ENCODE results near the gene ST6GALNAC3.
"Not testable (repeated sequence)": the region's sequence is repeated elsewhere in the genome, so short reads cannot be mapped to it uniquely, and the experiment has no call there.

ST6GALNAC3 gene

DNA sequence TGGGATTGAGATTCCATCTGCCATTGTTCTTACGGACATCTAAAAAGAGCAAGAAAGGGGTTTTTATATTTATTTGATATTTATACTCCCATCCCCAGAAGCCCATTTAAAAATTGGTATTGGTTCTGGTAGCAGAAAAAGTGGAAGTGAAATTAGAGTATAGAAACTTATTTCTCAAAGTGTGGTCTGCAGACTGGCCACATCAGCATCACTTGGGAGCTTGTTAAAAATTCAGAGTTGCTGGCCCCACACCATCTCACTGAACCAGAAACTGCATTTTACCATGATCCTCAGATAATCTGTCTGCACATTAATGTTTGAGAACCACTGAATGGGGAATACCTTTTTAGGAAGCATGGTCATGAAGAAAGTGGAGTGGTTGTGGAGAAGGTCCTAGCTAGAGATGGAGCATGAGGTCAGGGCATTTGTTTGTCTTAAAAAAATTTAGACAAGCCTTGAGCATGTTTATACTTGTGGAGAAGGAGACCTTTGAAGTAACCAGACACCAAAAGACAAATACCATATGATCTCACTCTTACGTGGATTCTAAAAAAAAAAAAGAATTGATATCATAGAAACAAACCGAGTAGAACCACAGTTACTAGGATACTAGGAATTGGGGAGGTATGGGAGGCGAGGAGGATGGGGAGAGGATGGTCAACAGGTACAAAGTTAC lies 116.3 kb downstream of the ST6GALNAC3 start:
- DNase-seq (ENCODE audit: low spot score), result no peak

GRCh38 chr1:76191561-76191960 lies 117.0 kb downstream of the ST6GALNAC3 start:
- no peak for DNase-seq (ENCODE audit: low spot score)

DNA sequence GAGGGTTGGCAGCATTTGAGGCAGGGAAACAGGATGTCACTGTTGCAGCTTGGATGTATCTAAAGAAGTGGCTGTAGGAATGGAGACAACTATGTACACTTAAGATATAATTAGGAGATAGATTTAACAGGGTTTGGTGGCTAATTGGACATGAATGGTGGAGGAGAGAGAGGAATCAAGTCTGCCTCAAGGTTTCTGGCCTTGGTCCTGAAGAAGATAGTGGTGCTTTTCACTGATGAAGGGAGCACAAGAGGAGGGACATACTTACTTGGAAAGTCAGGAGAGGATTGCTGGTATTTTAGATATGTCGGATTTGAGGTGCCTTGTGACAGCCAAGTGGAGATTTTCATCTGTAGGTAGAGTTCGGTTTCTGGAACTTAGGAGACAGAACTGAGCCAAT lies 123.9 kb downstream of the ST6GALNAC3 start:
- DNase-seq (ENCODE audit: low spot score), result no peak

GRCh38 chr1:76202670-76203069 lies 128.1 kb downstream of the ST6GALNAC3 start:
- no peak for DNase-seq (ENCODE audit: low spot score)

DNA sequence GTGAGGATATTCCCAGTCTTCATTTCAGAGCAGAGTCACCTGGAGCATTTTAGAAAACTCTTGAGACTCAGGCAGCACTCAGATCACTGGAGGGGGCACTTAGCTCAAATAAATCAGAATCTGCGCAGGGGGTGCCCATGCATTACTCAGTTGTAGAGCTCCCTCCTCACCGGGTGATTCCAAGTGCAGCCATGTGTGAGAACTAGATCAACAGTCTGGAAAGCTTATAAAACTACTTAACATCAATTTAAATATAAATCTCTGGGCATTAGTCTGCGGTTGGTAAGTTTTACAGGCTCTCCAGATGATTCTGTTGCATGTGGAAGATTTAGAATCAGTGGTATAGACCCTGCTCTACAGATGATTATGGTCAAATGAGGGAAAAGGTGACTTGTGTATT lies 128.6 kb downstream of the ST6GALNAC3 start:
- DNase-seq (ENCODE audit: low spot score), result no peak

- no peak for DNase-seq (ENCODE audit: low spot score)
Observed at GRCh38 chr1:76209238-76209637, 134.7 kb downstream of the ST6GALNAC3 start.

- DNase-seq (ENCODE audit: low spot score), result no peak
Observed at GRCh38 chr1:76209648-76210047, 135.1 kb downstream of the ST6GALNAC3 start.

- DNase-seq (ENCODE audit: low spot score), result no peak
Observed at GRCh38 chr1:76210160-76210559, 135.6 kb downstream of the ST6GALNAC3 start.

DNA sequence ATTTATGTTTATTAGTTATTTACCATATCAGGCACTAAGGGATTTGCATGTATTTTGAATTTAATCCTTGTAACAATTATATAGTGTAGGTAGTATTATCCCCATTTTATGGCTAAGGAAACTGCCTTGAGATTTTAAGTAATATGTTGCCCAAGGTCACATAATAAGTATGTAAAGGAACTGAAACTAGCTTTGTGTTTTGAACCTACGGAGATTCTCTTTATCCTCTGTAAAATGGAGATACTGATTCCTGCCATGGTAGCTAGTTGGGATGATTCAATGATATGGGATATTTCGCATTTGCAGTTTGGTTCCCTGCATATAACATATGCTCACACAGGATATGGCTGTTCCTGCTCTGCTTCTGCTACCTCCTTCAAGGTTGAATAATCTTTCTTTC lies 144.3 kb downstream of the ST6GALNAC3 start:
- DNase-seq (ENCODE audit: low spot score), result no peak

DNA sequence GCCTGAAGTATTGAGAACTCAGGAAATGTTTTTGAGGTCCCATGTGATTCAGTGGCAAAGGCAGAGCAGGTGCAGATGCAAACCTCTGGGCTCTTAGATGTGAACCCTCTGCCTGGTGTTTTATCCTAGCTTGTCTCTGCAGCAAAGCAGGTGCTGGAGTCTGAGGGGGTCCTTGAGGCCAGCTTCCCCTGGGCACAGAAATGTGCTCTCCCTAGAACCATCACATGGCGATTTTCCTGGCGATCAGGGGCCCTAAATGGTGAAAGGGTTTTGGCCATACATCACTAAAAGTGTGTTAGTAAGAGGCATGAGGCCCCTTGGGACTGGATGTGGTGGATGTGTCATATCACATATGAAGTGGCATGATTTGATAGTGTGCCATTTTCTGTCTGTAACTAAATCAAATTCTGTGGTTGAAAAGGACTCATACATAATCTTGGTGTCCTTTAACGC lies 144.8 kb downstream of the ST6GALNAC3 start:
- no peak for DNase-seq (ENCODE audit: low spot score)

DNA sequence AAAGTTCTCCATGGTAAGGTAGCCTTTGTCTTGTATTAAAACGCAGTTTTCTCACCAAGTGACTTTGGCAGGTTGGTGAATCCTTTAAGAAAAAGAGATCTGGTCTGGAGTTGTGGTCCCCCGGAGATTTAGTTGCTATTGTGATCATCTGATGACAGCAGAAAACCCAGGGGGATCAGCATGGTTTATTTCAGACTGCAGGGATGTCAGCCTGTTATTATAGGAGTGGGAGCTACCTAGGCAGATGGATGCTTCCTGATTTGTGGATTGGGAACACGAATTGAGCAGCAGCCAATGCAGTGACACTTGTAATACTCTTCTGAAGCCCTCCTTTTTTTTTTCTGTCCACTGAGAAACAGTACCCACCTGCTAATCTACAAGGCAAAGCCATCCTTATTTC lies 150.2 kb downstream of the ST6GALNAC3 start:
- DNase-seq (ENCODE audit: low spot score), result no peak

- DNase-seq (ENCODE audit: low spot score), result no peak
Observed at GRCh38 chr1:76225526-76225925, 151.0 kb downstream of the ST6GALNAC3 start.

DNA sequence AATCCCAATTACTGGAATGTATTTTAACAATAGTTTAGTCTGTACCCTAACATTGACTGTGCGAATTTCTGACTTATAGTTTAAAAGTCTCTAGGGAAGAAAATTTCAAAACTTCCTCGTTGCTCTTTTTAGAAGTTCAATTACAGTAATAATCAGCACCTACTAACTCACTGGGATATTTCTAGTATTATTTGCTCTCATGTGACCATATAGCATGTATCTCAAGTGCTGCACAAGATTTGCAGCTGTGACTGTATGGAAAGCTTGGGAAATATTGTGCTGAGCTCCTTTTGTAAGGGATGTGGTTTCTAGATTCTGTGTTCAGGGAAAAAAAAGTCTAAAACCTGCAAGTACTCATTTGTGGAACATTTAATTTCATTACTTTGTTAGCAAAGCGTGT lies 153.1 kb downstream of the ST6GALNAC3 start:
- no peak for DNase-seq (ENCODE audit: low spot score)

DNA sequence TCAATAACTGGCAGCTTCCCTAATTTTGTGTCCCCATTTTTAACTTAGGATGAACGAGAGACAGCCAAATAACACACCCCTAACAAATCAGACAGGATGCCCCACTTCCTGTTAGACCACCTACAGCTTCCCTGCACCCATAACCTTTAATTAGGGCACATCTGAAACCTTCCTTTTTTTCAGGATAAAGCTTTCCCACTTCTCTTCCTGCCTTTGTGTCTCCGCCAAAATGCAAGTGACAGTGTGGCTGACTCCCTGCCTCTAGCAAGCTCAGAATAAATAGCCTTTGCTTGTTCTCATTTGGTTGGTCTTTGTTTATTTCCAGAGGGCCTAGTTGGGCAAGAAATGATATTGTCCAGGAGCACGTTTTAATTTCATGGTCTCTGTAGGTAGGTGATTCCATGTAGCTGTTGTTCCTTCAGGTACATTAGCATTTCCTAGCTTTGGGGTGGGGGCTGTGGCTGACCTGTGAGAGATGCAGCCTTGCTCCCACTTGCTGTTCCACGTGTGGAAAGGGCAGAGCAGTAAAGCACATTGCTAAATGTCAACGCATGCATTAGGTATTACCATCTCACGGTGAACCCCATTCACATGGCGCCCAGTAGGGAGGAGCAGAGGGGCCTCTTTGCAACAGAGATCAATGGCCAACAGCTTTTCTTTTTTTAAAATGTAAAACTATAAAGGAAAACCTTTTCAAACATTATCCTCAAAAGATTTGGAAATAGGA lies 154.9 kb downstream of the ST6GALNAC3 start:
- no peak for DNase-seq (ENCODE audit: low spot score)

DNA sequence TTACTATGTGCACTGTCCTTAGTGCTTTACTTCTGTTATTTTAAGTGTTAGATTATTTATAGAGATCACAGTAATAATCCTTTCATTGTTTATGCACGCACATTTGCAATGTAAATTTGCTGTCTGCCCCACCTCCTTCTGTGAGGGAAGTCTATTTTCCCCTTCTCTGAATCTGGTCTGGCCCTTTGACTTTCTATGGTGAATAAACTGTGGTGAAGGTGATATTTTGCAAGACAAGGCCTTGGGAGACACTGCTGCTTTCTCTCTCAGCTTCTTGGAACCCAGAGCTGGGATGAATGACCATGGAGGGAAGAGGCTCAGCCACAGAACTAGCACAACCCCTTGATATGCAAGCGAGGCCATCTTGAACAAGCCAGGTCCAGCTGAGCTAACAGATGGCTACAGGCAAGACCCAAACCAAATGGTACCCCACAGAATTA lies 156.3 kb downstream of the ST6GALNAC3 start:
- no peak for DNase-seq (ENCODE audit: low spot score)

DNA sequence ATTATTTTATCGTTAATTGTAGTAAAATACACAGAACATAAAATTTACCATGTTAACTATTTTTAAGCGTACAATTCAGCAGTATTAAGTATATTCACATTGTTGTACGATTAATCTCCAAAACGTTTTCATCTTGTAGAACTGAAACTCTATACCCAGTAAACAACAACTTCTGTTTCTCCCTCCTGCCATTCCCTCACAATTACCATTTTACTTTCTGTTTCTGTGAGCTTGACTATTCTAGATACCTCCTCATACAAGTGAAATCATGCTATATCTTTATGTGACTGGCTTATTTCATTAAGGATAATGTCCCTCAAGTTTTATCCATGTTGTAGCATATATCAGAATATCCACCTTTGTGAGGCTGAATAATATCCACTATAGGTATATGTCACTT lies 156.8 kb downstream of the ST6GALNAC3 start:
- DNase-seq (ENCODE audit: low spot score), result no peak

GRCh38 chr1:76232666-76233065 lies 158.1 kb downstream of the ST6GALNAC3 start:
- no peak for DNase-seq (ENCODE audit: low spot score)

DNA sequence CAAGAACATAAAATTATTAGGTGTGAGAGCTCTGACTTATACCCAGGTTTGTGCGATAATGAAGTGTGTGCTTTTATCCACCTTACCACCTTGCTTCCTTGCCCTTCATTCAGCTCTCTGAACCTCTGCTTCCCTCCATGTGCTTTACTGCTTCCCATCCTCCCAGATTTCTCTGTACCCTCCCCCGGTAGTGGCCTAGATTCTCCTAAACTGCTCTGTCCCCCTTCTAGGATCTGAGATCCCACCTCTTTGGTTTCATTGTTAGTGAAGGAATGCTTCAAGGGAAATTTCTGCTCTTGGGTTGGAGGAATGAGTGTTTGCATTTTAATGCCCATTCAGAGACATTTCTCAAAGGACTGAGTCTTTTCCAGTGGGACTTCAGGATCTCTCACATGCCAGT lies 159.5 kb downstream of the ST6GALNAC3 start:
- no peak for DNase-seq (ENCODE audit: low spot score)

DNA sequence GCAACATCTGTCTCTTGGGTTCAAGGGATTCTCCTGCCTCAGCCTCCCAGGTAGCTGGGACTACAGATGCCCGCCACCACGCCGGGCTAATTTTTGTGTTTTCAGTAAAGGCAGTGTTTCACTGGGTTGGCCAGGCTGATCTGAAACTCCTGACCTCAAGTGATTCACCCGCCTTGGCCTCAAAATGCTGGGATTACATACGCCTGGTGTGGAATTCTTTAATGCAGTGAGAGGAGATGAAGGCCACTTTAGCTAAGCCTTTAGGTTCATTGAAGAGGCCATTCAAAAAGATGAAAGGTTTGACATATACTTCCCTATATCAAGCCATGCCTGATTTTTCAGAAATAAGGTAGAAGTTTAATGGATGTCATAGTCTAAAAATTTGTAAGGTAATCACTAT lies 162.7 kb downstream of the ST6GALNAC3 start:
- no peak for DNase-seq (ENCODE audit: low spot score)

DNA sequence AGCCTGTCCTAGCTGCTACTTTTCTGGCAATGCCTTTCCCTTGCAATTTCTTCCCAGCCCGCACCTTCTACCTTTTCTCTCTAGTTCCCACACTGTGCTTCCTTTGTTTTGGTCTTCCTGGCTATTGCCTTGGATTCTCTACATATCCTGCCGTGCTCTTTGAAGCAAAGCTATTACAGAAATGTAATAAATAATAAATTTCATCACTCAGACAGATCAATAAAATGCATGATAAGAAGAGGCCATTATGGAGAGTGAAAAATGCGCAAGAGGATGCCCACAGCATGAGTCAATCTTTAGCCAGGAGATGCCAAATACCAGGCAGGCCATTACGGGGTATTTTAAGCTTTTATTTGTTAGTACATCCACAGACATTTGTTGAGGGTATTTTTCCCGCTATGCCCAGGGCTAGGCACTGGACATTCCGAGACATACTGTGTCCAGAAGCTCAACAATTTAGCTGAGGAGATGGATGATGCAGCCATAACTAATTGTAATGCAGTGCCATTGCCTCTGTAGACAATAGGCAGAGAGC lies 163.6 kb downstream of the ST6GALNAC3 start:
- no peak for DNase-seq (ENCODE audit: low spot score)

DNA sequence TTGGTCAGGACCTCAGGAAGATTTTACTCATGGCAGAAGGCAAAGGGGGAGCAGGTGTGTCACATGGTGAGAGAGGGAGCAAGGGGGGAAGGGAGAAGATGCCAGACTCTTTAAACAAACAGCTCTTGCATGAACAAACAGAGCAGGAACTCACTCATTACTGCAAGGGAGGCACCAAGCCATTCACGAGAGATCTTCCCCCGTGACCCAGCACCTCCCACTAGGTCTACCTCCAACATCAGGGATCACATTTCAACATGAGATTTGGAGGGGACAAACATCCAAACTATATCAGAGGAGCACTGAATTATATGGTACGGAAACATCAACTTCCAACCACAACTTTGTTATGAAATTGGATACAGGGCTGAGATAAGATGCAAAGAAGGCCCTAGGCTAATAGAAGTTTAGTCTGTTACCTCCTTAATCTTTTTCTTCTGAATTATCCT lies 164.9 kb downstream of the ST6GALNAC3 start:
- DNase-seq (ENCODE audit: low spot score), result no peak

DNA sequence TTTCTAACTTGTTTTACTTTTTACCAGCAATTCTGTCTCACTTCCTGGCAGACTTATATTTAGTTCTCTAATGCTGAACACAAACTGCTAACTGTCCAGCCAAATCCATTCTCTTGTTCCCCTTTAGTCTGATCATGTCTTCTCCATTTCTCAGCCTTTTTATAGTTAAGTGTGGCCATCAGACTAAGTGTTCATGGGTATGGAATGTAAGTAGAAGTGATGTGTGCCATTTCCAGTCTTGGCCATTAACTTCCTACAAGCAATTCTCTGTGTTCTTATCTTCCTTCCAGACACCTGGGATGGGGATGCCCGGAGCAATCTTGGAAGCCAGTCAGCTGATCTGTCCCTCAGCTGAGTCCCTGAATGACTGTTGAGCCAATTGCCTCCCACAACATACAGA lies 165.8 kb downstream of the ST6GALNAC3 start:
- DNase-seq (ENCODE audit: low spot score), result no peak

DNA sequence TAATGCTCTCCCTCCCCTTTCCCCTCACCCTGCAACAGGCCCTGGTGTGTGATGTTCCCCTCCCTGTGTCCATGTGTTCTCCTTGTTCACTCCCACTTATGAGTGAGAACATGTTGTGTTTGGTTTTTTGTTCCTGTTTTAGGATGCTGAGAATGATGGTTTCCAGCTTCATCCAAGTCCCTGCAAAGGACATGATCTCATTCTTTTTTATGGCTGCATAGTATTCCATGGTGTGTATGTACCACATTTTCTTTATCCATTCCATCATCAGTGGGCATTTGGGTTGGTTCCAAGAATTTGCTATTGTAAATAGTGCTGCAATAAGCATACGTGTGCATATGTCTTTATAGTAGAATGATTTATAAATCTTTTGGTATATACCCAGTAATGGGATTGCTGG lies 168.0 kb downstream of the ST6GALNAC3 start:
- DNase-seq (ENCODE audit: low spot score), result not testable (repeated sequence)

Measured in CD4-positive, alpha-beta T cell treated with Interleukin-6 at 100 ng/mL for 8 hours (primary cell).